Activated CD4-positive, alpha-beta T cell treated with anti-CD3 and anti-CD28 coated beads, Interleukin-2, amount 10 ng/mL, durations not matched to agents 7 days and 5 days (primary cell): ENCODE data around the gene DOCK7. TPM values are rescaled to one million over a fixed set of nuclear protein-coding genes. Genes with fewer than 3 reads are reported as not detected.
"Not testable (repeated sequence)": the region's sequence is repeated elsewhere in the genome, so short reads cannot be mapped to it uniquely, and the experiment has no call there.

ENCODE experiments used
- CTCF ChIA-PET: fragments of 350-600 bp; sonication (Branson Sonifier 250); formaldehyde crosslinking; loops from one replicate; lab custom pipeline; 2021; ENCODE audit warnings: antibody characterized with exemption; lab: Charles Lee
- POLR2A ChIA-PET: fragments of 350-600 bp; sonication (Branson Sonifier 250); formaldehyde crosslinking; loops from one replicate; lab custom pipeline; 2021; ENCODE audit warnings: antibody characterized with exemption; lab: Charles Lee
- DNase-seq: peaks from one replicate; pipeline ENCODE4 v3.0.0-alpha.2; 2020
- H3K27ac Mint-ChIP-seq: one replicate; pipeline ENCODE4 v1.8.0; 2021; ENCODE audit warnings: mild to moderate bottlenecking, moderate library complexity, mixed read lengths
- H3K27me3 Mint-ChIP-seq: one replicate; pipeline ENCODE4 v1.8.0; 2021; ENCODE audit warnings: mixed read lengths
- H3K36me3 Mint-ChIP-seq: one replicate; pipeline ENCODE4 v1.8.0; 2021; ENCODE audit warnings: low read depth, mixed read lengths
- H3K4me1 Mint-ChIP-seq: one replicate; pipeline ENCODE4 v1.8.0; 2021; ENCODE audit warnings: mixed read lengths
- H3K4me3 Mint-ChIP-seq: one replicate; pipeline ENCODE4 v1.8.0; 2021; ENCODE audit warnings: mild to moderate bottlenecking, moderate library complexity, mixed read lengths
- H3K9me3 Mint-ChIP-seq: one replicate; pipeline ENCODE4 v1.8.0; 2021; ENCODE audit warnings: mixed read lengths
- total RNA-seq, 2 experiments: library from RNA; stranded (reverse); gene quantifications; one replicate each; pipeline ENCODE4 v1.2.3, GENCODE V29; 2021

DOCK7 gene
- total RNA-seq, 2 experiments from 2014 or later, result 5.0 to 7.5 TPM

- Mint-ChIP-seq H3K4me3 (peak overlapping the region; percentile 83), H3K27me3 (no peaks in the 10 kb centered on the region), H3K36me3 (no peaks in the 10 kb centered on the region), H3K27ac (peak overlapping the region; percentile 69), H3K4me1 (peaks cover 18% of the 10 kb centered on the region), H3K9me3 (no peaks in the 10 kb centered on the region)
- CTCF ChIA-PET, result interaction anchor here (0.5 kb wide), 1 partner anchor 446 kb away, joined by 3 read pairs; no protein-coding TSS in a partner anchor
- POLR2A ChIA-PET, result no interaction called here
- DNase-seq, result no peak
Observed at GRCh38 chr1:62688687-62689085, 500 bp upstream of the DOCK7 start.

GRCh38 chr1:62687421-62687902 lies 724 bp downstream of the DOCK7 start:
- H3K27ac Mint-ChIP-seq, result peak overlapping the region; percentile 84
- H3K4me3 Mint-ChIP-seq, result peak overlapping the region; percentile 80
- no peaks in the 10 kb centered on the region for H3K9me3 Mint-ChIP-seq
- H3K36me3 Mint-ChIP-seq, result no peaks in the 10 kb centered on the region
- ChIA-PET POLR2A (no interaction called here), CTCF (no interaction called here)
- peak; percentile 11 for DNase-seq
- peaks cover 18% of the 10 kb centered on the region for H3K4me1 Mint-ChIP-seq
- no peaks in the 10 kb centered on the region for H3K27me3 Mint-ChIP-seq

GRCh38 chr1:62686822-62687221 lies 1.4 kb downstream of the DOCK7 start:
- POLR2A ChIA-PET, result no interaction called here

GRCh38 chr1:62685431-62685859 lies 2.7 kb downstream of the DOCK7 start:
- Mint-ChIP-seq H3K36me3 (no peaks in the 10 kb centered on the region), H3K9me3 (no peaks in the 10 kb centered on the region), H3K4me1 (peaks cover 18% of the 10 kb centered on the region), H3K27ac (no peak overlapping the region), H3K27me3 (no peaks in the 10 kb centered on the region), H3K4me3 (no peak overlapping the region)
- ChIA-PET POLR2A (no interaction called here), CTCF (no interaction called here)
- no peak for DNase-seq

More at GRCh38 chr1:62686822-62687221, 1.4 kb downstream of the DOCK7 start:
- peak overlapping the region; percentile 84 for H3K27ac Mint-ChIP-seq
- H3K4me1 Mint-ChIP-seq, result peaks cover 18% of the 10 kb centered on the region
- no peaks in the 10 kb centered on the region for H3K27me3 Mint-ChIP-seq
- no peak for DNase-seq
- H3K36me3 Mint-ChIP-seq, result no peaks in the 10 kb centered on the region
- H3K4me3 Mint-ChIP-seq, result peak overlapping the region; percentile 80
- CTCF ChIA-PET, result no interaction called here
- H3K9me3 Mint-ChIP-seq, result no peaks in the 10 kb centered on the region

DNA sequence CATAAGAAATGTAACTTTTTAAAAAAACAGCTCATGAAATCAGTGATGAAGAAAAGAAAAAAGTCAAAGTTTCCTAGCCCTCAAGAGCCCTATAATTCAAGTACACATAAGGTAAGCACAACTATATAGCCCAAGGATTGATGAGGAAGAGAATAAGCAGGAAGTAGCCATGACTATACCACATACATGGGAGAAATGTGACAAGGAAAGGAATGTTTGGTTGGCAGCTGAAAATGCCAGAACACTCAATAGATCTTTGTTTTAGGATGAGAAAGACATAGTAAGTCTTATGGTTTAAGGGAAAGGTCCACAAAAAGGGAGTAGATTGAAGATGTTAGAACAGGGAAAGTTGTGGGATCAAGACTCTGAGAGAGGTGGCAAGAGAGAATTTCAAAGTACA lies 5.7 kb downstream of the DOCK7 start:
- ChIA-PET POLR2A (no interaction called here), CTCF (interaction anchor here (1.2 kb wide), 1 partner anchor 19 kb away, joined by 3 read pairs; no protein-coding TSS in a partner anchor)
- Mint-ChIP-seq H3K4me1 (peaks cover 9% of the 10 kb centered on the region), H3K4me3 (no peak overlapping the region), H3K27ac (no peak overlapping the region), H3K27me3 (no peaks in the 10 kb centered on the region), H3K36me3 (no peaks in the 10 kb centered on the region), H3K9me3 (peaks cover 2% of the 10 kb centered on the region)
- no peak for DNase-seq

- H3K4me1 Mint-ChIP-seq, DNase-seq, H3K27ac Mint-ChIP-seq, POLR2A ChIA-PET, CTCF ChIA-PET, H3K9me3 Mint-ChIP-seq, H3K36me3 Mint-ChIP-seq, H3K27me3 Mint-ChIP-seq, H3K4me3 Mint-ChIP-seq: not testable (repeated sequence)
Observed at GRCh38 chr1:62680992-62681391, 7.2 kb downstream of the DOCK7 start.

GRCh38 chr1:62677822-62678221 lies 10.4 kb downstream of the DOCK7 start:
- H3K36me3 Mint-ChIP-seq, H3K27ac Mint-ChIP-seq, POLR2A ChIA-PET: not testable (repeated sequence)

GRCh38 chr1:62676611-62677356 lies 11.4 kb downstream of the DOCK7 start:
- H3K9me3 Mint-ChIP-seq, result peaks cover 2% of the 10 kb centered on the region
- peaks cover 2% of the 10 kb centered on the region for H3K27me3 Mint-ChIP-seq
- ChIA-PET CTCF (no interaction called here), POLR2A (no interaction called here)
- no peaks in the 10 kb centered on the region for H3K36me3 Mint-ChIP-seq
- H3K4me1 Mint-ChIP-seq, result no peaks in the 10 kb centered on the region
- H3K4me3 Mint-ChIP-seq, result no peak overlapping the region
- no peak overlapping the region for H3K27ac Mint-ChIP-seq
- no peak for DNase-seq

More at GRCh38 chr1:62677822-62678221, 10.4 kb downstream of the DOCK7 start:
- H3K9me3 Mint-ChIP-seq, DNase-seq, H3K27me3 Mint-ChIP-seq, CTCF ChIA-PET, H3K4me3 Mint-ChIP-seq, H3K4me1 Mint-ChIP-seq: not testable (repeated sequence)

DNA sequence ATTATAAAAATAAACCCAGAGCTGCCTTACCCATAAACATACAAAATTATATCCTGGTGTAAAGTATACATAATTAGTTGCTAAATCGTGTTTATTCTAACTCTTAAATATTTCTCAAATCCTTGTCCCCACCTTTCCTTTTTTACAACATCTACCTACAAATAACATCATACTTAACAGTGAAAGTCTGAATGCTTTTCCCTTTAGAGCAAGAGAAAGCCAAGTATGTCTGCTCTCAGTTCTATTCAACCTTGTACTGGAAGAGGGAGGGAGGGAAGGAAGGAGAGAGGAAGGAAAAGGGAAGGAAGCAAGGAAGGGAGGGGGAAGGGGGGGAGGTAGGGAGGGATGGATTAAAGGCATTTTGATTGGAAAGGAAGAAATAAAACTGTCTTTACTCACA lies 14.6 kb downstream of the DOCK7 start:
- ChIA-PET POLR2A (no interaction called here), CTCF (no interaction called here)
- Mint-ChIP-seq H3K9me3 (no peaks in the 10 kb centered on the region), H3K4me3 (no peak overlapping the region), H3K27ac (no peak overlapping the region), H3K36me3 (no peaks in the 10 kb centered on the region), H3K4me1 (no peaks in the 10 kb centered on the region), H3K27me3 (peaks cover 2% of the 10 kb centered on the region)
- no peak for DNase-seq

- Mint-ChIP-seq H3K4me1 (no peaks in the 10 kb centered on the region), H3K4me3 (no peak overlapping the region), H3K36me3 (no peaks in the 10 kb centered on the region), H3K27me3 (peaks cover 2% of the 10 kb centered on the region), H3K27ac (no peak overlapping the region), H3K9me3 (no peaks in the 10 kb centered on the region)
- DNase-seq, result no peak
- ChIA-PET POLR2A (no interaction called here), CTCF (no interaction called here)
Observed at GRCh38 chr1:62672029-62672428, 16.2 kb downstream of the DOCK7 start.

- no peaks in the 10 kb centered on the region for H3K4me1 Mint-ChIP-seq
- no peak overlapping the region for H3K27ac Mint-ChIP-seq
- DNase-seq, result no peak
- H3K27me3 Mint-ChIP-seq, result no peaks in the 10 kb centered on the region
- no peaks in the 10 kb centered on the region for H3K9me3 Mint-ChIP-seq
- POLR2A ChIA-PET, result no interaction called here
- H3K36me3 Mint-ChIP-seq, result no peaks in the 10 kb centered on the region
- H3K4me3 Mint-ChIP-seq, result no peak overlapping the region
- CTCF ChIA-PET, result no interaction called here
Observed at GRCh38 chr1:62654744-62655143, 33.4 kb downstream of the DOCK7 start.

DNA sequence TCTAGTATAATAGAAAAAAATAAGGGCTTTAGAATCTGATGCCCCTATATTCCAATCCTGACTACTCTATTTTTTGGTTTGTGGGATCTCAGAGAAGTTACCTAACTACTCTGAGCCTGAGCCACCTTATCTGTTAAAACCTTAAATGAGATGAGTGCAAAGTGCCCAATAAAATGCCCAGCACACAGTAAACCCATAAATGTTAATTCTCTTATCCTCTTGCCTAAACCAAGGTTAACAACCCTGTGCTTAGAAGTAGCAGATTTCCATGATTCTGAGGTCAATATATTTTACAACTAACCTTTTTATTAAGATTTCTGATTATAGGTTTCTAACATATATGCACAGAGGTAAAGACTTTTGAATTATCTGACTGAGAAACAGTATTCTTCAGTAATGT lies 35.8 kb downstream of the DOCK7 start:
- CTCF ChIA-PET, result no interaction called here
- POLR2A ChIA-PET, result no interaction called here
- H3K36me3 Mint-ChIP-seq, result no peaks in the 10 kb centered on the region
- no peaks in the 10 kb centered on the region for H3K4me1 Mint-ChIP-seq
- H3K9me3 Mint-ChIP-seq, result no peaks in the 10 kb centered on the region
- no peaks in the 10 kb centered on the region for H3K27me3 Mint-ChIP-seq
- H3K27ac Mint-ChIP-seq, result no peak overlapping the region
- DNase-seq, result no peak
- no peak overlapping the region for H3K4me3 Mint-ChIP-seq

DNA sequence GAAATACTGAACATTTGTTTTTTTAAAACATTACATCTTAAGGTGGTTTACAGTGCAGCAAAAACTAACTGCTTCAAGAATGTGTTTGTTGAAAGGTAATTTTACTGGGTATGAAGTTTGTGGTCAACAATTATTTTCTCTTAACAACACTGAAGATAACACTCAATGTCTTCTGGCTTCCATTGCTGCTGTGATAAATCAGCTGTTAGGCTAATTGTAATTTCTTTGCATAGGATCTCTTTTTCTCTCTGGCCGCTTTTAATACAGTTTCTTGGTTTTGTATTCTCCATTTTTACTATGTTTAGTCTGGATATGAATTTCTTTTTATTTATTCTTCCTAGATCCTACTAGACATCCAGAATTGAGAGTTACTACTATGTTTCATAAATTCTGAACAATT lies 44.9 kb downstream of the DOCK7 start:
- H3K9me3 Mint-ChIP-seq, result no peaks in the 10 kb centered on the region
- ChIA-PET CTCF (no interaction called here), POLR2A (no interaction called here)
- no peaks in the 10 kb centered on the region for H3K4me1 Mint-ChIP-seq
- no peak for DNase-seq
- H3K27ac Mint-ChIP-seq, result no peak overlapping the region
- no peaks in the 10 kb centered on the region for H3K27me3 Mint-ChIP-seq
- H3K36me3 Mint-ChIP-seq, result no peaks in the 10 kb centered on the region
- H3K4me3 Mint-ChIP-seq, result no peak overlapping the region
